Fibroblast of lung (primary cell): Measurements from ENCODE around the gene ACACB. TPM values are rescaled to one million over a fixed set of nuclear protein-coding genes. Genes with fewer than 3 reads are reported as not detected.

ENCODE experiments used
- DNase-seq, 2 donors: peaks; one replicate each; pipeline versions ENCODE4 v3.0.0 to v3.0.0-alpha.2; 2010; ENCODE audit warnings: low read depth in 2 of 2
- H2AFZ ChIP-seq: 2 replicates; pipeline ENCODE4 v1.5.1; 2012; ENCODE audit warnings: low read length, control low read depth, inconsistent platforms
- H3K27ac ChIP-seq: 2 replicates; pipeline ENCODE4 v1.5.1; 2011; ENCODE audit warnings: low read length, control low read depth; ENCODE audit not compliant: insufficient read depth
- H3K27me3 ChIP-seq: 2 replicates; pipeline ENCODE4 v1.5.1; 2011; ENCODE audit warnings: mild to moderate bottlenecking, low read length; ENCODE audit not compliant: control insufficient read depth, insufficient read depth
- H3K36me3 ChIP-seq: 2 replicates; pipeline ENCODE4 v1.5.1; 2011; ENCODE audit warnings: low read length; ENCODE audit not compliant: control insufficient read depth, insufficient read depth
- H3K4me1 ChIP-seq: 2 replicates; pipeline ENCODE4 v1.5.1; 2011; ENCODE audit warnings: low read length; ENCODE audit not compliant: control insufficient read depth, insufficient read depth; ENCODE audit errors: extremely low read depth
- H3K4me2 ChIP-seq: 2 replicates; pipeline ENCODE4 v1.5.1; 2011; ENCODE audit warnings: low read length, control low read depth; ENCODE audit not compliant: insufficient read depth; ENCODE audit errors: extremely low read depth
- H3K4me3 ChIP-seq, 4 experiments: fragments of 200-600 bp in 1 of 4; sonication (generic) in 1 of 4; replicated peaks in 1 of 4; 2 replicates each; pipeline ENCODE4 v1.5.1; 2011 to 2016; ENCODE audit warnings: low read length in 4 of 4, low read depth in 3 of 4, mild to moderate bottlenecking in 3 of 4, control low read depth in 2 of 4, inconsistent platforms in 1 of 4, mixed read lengths in 1 of 4; ENCODE audit not compliant: insufficient read depth in 1 of 4; ENCODE audit errors: control extremely low read depth in 1 of 4
- H3K79me2 ChIP-seq: 2 replicates; pipeline ENCODE4 v1.5.1; 2012; ENCODE audit warnings: mild to moderate bottlenecking, low read length, inconsistent platforms; ENCODE audit not compliant: control insufficient read depth, insufficient read depth
- H3K9ac ChIP-seq: 2 replicates; pipeline ENCODE4 v1.5.1; 2011; ENCODE audit warnings: mild to moderate bottlenecking, low read length, control low read depth; ENCODE audit not compliant: insufficient read depth
- H3K9me3 ChIP-seq: 2 replicates; pipeline ENCODE4 v1.5.1; 2012; ENCODE audit warnings: low read depth, low read length; ENCODE audit not compliant: control insufficient read depth, insufficient read depth
- H4K20me1 ChIP-seq: 2 replicates; pipeline ENCODE4 v1.5.1; 2011; ENCODE audit warnings: low read length; ENCODE audit not compliant: control insufficient read depth, insufficient read depth; ENCODE audit errors: extremely low read depth
- EZH2 ChIP-seq: IDR thresholded peaks from 2 replicates; pipeline ENCODE4 v1.5.1; 2012; ENCODE audit warnings: low read length, control low read depth, mild to moderate bottlenecking; ENCODE audit errors: missing control alignments
- polyA plus RNA-seq, 2 donors: library from polyadenylated mRNA; depleted of rRNA in 1 of 2; stranded (reverse) in 1 of 2; unstranded in 1 of 2; fragments of >200 nt; gene quantifications; 2 replicates each; pipeline ENCODE4 v1.2.1, GENCODE V29; 2011 to 2012; ENCODE audit warnings: missing spikeins in 1 of 2
- total RNA-seq: library from RNA; depleted of rRNA; stranded (reverse); fragments of >200 nt; gene quantifications from 2 replicates; pipeline ENCODE4 v1.2.1, GENCODE V29; 2014
- TF ChIP-seq, protein P1 (sequence below), 2 donors: IDR thresholded peaks in 1 of 2; conservative IDR thresholded peaks in 1 of 2; 1 replicate in 1 of 2; 2 replicates in 1 of 2; pipeline ENCODE4 v1.5.1; 2011 to 2012; ENCODE audit warnings: low read length in 2 of 2, control low read depth in 1 of 2, inconsistent platforms in 1 of 2, low read depth in 1 of 2, mild to moderate bottlenecking in 1 of 2

Gene ACACB
- total and polyA plus RNA-seq, 2 donors (not counting 1 experiment from before 2014, with no cell fraction given), result 1.5 to 9.1 TPM

- Histone ChIP-seq H3K4me3 (no peak overlapping the region), H3K9me3 (no peaks in the 10 kb centered on the region), H3K4me1 (no peaks in the 10 kb centered on the region), H2AFZ (no peak overlapping the region), H3K27ac (no peak overlapping the region), H3K79me2 (no peaks in the 10 kb centered on the region), H3K4me2 (no peak overlapping the region), H3K27me3 (no peaks in the 10 kb centered on the region), H4K20me1 (no peaks in the 10 kb centered on the region), H3K36me3 (no peaks in the 10 kb centered on the region), H3K9ac (no peak overlapping the region)
- no peak for TF ChIP-seq EZH2
- TF ChIP-seq, protein P1, sequence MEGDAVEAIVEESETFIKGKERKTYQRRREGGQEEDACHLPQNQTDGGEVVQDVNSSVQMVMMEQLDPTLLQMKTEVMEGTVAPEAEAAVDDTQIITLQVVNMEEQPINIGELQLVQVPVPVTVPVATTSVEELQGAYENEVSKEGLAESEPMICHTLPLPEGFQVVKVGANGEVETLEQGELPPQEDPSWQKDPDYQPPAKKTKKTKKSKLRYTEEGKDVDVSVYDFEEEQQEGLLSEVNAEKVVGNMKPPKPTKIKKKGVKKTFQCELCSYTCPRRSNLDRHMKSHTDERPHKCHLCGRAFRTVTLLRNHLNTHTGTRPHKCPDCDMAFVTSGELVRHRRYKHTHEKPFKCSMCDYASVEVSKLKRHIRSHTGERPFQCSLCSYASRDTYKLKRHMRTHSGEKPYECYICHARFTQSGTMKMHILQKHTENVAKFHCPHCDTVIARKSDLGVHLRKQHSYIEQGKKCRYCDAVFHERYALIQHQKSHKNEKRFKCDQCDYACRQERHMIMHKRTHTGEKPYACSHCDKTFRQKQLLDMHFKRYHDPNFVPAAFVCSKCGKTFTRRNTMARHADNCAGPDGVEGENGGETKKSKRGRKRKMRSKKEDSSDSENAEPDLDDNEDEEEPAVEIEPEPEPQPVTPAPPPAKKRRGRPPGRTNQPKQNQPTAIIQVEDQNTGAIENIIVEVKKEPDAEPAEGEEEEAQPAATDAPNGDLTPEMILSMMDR (conservative IDR thresholded peaks at IDR 0.05 in 1 of 2, IDR thresholded peaks at IDR 0.05 in 1 of 2; ENCODE audit: low read depth in 1 of 2, low read length in 2 of 2), result no peak
- no peak for DNase-seq
Observed at GRCh38 chr12:109296431-109296830, 180.0 kb downstream of the ACACB start.

DNA sequence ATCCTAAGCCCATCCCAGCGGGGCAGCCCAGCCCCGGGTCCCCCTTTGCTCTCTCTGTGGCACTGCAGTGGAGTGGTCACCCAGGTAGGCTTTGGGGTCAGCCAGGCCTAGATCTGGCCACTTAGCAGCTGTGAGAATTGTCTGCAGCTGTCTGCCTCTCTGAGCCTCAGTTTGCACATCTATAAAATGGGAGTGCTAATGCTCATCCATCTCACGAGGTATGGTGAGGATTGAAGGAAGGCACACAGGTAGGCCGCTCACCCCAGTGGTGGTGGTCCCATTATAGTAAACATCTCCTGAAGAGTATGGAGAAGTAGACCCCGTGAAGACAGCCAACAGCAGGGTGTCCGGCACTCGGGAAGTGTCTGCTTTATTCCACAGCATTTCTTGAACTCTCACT, 183.5 kb downstream of the ACACB start:
- Histone ChIP-seq H3K79me2 (no peaks in the 10 kb centered on the region), H3K9me3 (no peaks in the 10 kb centered on the region), H3K9ac (no peak overlapping the region), H2AFZ (no peak overlapping the region), H3K27me3 (peaks cover under 1% of the 10 kb centered on the region), H3K36me3 (no peaks in the 10 kb centered on the region), H3K4me2 (no peak overlapping the region), H4K20me1 (no peaks in the 10 kb centered on the region), H3K27ac (no peak overlapping the region), H3K4me3 (no peak overlapping the region), H3K4me1 (no peaks in the 10 kb centered on the region)
- DNase-seq, result no peak
- no peak for TF ChIP-seq EZH2
- TF ChIP-seq, protein P1 (conservative IDR thresholded peaks at IDR 0.05 in 1 of 2, IDR thresholded peaks at IDR 0.05 in 1 of 2; ENCODE audit: low read depth in 1 of 2, low read length in 2 of 2), result no peak

DNA sequence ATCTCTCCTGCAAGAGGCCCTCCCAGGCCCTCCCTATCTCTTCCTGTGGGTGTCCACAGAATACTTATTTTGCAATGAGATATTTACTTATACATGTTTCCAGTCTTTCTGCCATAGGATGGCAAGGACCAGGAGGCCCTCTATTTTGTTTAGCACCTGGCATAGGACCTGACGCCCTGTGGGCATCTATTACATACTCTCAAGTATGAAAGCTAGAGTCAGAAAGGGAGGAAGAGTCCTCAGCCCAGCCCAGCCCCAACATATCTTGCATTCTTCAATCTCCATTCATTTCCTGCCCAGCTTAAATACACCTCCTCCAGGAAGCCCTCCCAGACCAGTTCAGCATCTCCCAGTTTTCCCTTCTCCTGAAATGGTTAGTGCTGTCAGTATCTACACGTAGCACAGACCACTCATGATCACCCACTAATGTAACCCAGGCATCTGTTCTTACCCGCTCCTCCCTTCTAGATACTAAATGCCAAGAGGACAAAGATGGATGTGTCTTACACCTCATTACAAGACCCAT, 185.3 kb downstream of the ACACB start:
- no peak overlapping the region for H3K27ac ChIP-seq
- H3K9ac ChIP-seq, result no peak overlapping the region
- H3K27me3 ChIP-seq, result peaks cover 9% of the 10 kb centered on the region
- TF ChIP-seq EZH2, result no peak
- TF ChIP-seq, protein P1 (conservative IDR thresholded peaks at IDR 0.05 in 1 of 2, IDR thresholded peaks at IDR 0.05 in 1 of 2; ENCODE audit: low read depth in 1 of 2, low read length in 2 of 2), result no peak
- no peak overlapping the region for H2AFZ ChIP-seq
- H3K4me2 ChIP-seq, result no peak overlapping the region
- no peak for DNase-seq
- no peak overlapping the region for H3K4me3 ChIP-seq
- H3K79me2 ChIP-seq, result no peaks in the 10 kb centered on the region
- H3K36me3 ChIP-seq, result no peaks in the 10 kb centered on the region
- no peaks in the 10 kb centered on the region for H3K4me1 ChIP-seq
- no peaks in the 10 kb centered on the region for H3K9me3 ChIP-seq
- no peaks in the 10 kb centered on the region for H4K20me1 ChIP-seq
